Measurements from ENCODE around the gene SLU7. TPM values are rescaled to one million over a fixed set of nuclear protein-coding genes. Genes with fewer than 3 reads are reported as not detected.

SLU7 gene
- total and polyA plus RNA-seq, 2 of the 4 experiments (the other 2 are of a cell fraction): 15.9 to 34.2 TPM

DNA sequence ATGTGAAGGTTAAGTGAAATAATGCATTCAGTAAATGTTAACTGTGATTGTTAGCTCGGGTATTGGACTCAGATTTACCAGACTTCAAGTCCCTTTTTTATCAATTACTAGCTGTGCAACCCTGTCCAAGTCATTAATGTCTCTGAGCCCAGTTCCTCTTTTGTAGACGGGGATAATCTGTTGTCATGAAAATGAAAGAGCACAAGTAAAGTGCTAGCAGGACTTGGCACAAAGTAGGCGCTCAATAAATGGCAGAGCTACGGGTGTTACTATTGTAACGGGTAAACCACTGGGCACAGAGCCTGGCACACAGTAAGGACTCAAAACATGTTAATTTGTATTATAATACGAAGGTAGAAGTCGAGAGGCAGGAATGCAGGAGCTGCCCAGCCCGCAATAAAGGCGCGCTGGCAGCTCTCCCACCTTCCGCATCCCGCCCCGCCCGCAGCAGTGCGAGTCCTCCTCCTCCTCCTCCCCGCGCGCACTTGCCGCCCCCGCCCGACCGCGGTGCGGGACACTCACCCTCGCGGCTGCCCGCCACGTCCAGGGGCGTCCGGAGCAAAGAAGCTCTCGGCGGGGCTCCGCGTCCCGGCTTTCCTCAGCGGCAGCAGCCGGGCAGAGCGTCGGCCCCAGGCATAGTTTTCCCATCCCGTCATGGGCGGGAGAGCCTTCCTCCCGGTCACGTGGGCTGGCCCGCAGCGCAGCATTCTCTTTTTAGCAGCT, 48.7 kb downstream of the SLU7 start, which contains the start of gene C1QTNF2:
C1QTNF2 (minus strand) TSS at position 637 of the 723 bp plus-strand sequence. CDS start 15,615 bp downstream, outside the sequence.
- peak; percentile 72 for DNase-seq
- H3K27ac ChIP-seq (ENCODE audit: insufficient read depth, low read length): peak within 1 kb of the TSS; percentile 55; the same call in 1 of the 2 replicates

More for the DNA sequence above, 48.7 kb downstream of the SLU7 start, which contains the start of gene C1QTNF2:
- Histone ChIP-seq H4K20me1 (ENCODE audit: insufficient read depth, low read length) (no peaks in the 10 kb centered on the region), H3K14ac (replicated peaks; ENCODE audit: low read depth, low read length) (peak within 1 kb of the TSS; percentile 43; the same call in 1 of the 2 replicates), H3K4ac (ENCODE audit: low read depth, low read length) (peak within 1 kb of the TSS; percentile 52; the same call in 1 of the 2 replicates), H2AFZ (replicated peaks; ENCODE audit: low read length, poor library complexity) (peak within 1 kb of the TSS; percentile 90), H3K4me3 (ENCODE audit: insufficient read depth, low read depth, low read length) (peak within 1 kb of the TSS; percentile 60), H4K91ac (ENCODE audit: insufficient read depth, low read depth, low read length) (0 out of 2 replicates have a peak within 1 kb of the TSS, but pooled peaks have one; percentile 14), H4K5ac (ENCODE audit: low read depth, low read length) (no peak within 1 kb of the TSS), H2BK20ac (ENCODE audit: low read depth, low read length) (no peak within 1 kb of the TSS), H2AK9ac (replicated peaks; ENCODE audit: low read depth, low read length, poor library complexity) (peak within 1 kb of the TSS; percentile 48), H2BK120ac (ENCODE audit: low read depth, low read length) (peak within 1 kb of the TSS; percentile 48), H3K27me3 (ENCODE audit: control insufficient read depth, insufficient read depth, low read length) (peaks cover 14% of the 10 kb centered on the region), H3K4me1 (ENCODE audit: control insufficient read depth, insufficient read depth, low read length) (0 out of 2 replicates have a peak, but pooled peaks cover 2% of the 10 kb centered on the region), H3K79me1 (ENCODE audit: low read depth in 1 of 2, low read length in 2 of 2) (no peaks in the 10 kb centered on the region), H2BK5ac (ENCODE audit: low read depth, low read length, poor library complexity, severe bottlenecking) (no peak within 1 kb of the TSS), H3K9me1 (ENCODE audit: insufficient read depth, low read length) (peaks cover 4% of the 10 kb centered on the region; the same call in 1 of the 2 replicates), H3K36me3 (ENCODE audit: control insufficient read depth, insufficient read depth, low read length) (no peaks in the 10 kb centered on the region), H3K23ac (ENCODE audit: low read depth, low read length) (peak within 1 kb of the TSS; percentile 75), H3K18ac (ENCODE audit: low read depth, low read length) (no peak within 1 kb of the TSS; the same call in 1 of the 2 replicates), H3K9ac (ENCODE audit: low read depth, low read length) (peak within 1 kb of the TSS; percentile 53), H3K4me2 (ENCODE audit: low read depth, low read length) (peak within 1 kb of the TSS; percentile 81), H3K9me3 (ENCODE audit: control insufficient read depth, insufficient read depth, low read length) (no peaks in the 10 kb centered on the region), H4K8ac (ENCODE audit: low read depth in 2 of 2, low read length in 2 of 2) (peak within 1 kb of the TSS; percentile 22 to 49; a peak in 1 of 4 replicates), H3K56ac (ENCODE audit: extremely low read depth, insufficient read depth, low read length) (0 out of 2 replicates have a peak within 1 kb of the TSS, but pooled peaks have one; percentile 5), H2AK5ac (ENCODE audit: low read depth, low read length) (no peak within 1 kb of the TSS), H2BK15ac (ENCODE audit: low read depth, low read length) (peak within 1 kb of the TSS; percentile 53; the same call in 2 of the 3 replicates)
- ATAC-seq (ENCODE audit: low read depth): peak; percentile 94
- in situ Hi-C loops (cut with MboI; ENCODE audit: low sequenced_read_pairs) (no loop called here), intact Hi-C loops (cut with micrococcal nuclease) (no loop called here), dilution Hi-C loops (cut with HindIII; ENCODE audit: low sequenced_read_pairs, unreplicated experiment) (loop anchor here (25.0 kb wide), 1 partner anchor 358 kb away; the partner anchor contains the start of gene TTC1)
- TF ChIP-seq BHLHE40 (IDR thresholded peaks at IDR 0.05; ENCODE audit: low read depth, low read length) (peak; percentile 58; the same call in 1 of the 2 replicates), USF2 (IDR thresholded peaks at IDR 0.05; ENCODE audit: low read depth, low read length) (peak; percentile 95), NFE2L2 (IDR thresholded peaks at IDR 0.05; ENCODE audit: low read depth, low read length) (no peak), ELK1 (IDR thresholded peaks at IDR 0.05; ENCODE audit: borderline replicate concordance, low read depth, low read length) (no peak)
- BruUV-seq (replicated peaks): no TSS peak
- WGBS, 2 experiments (ENCODE audit: extremely low coverage in 2 of 2, insufficient read length in 1 of 2): 0% methylated on average over 17 of the region's 45 CpGs; no CpG with 5 or more reads in 1 of the 2 experiments
- POLR2A ChIA-PET (ENCODE audit: unreplicated experiment): no interaction called here
- CTCF ChIA-PET: interaction anchor here (0.6 to 1.5 kb wide), 2 partner anchors 21 to 26 kb away, joined by 3 to 5 read pairs; no protein-coding TSS in a partner anchor

Data from IMR-90 (cell line).